HepG2 (cell line): ENCODE measurements around the gene OR4D9. TPM values are rescaled to one million over a fixed set of nuclear protein-coding genes. Genes with fewer than 3 reads are reported as not detected.

Source experiments
- AFF4 ChIP-seq: sonication (generic); formaldehyde crosslinking; IDR thresholded peaks from 2 replicates; pipeline ENCODE4 v1.4.0; 2020; ENCODE audit warnings: missing genetic modification reagents
- ARHGAP35 ChIP-seq: sonication (generic); formaldehyde crosslinking; IDR thresholded peaks from 2 replicates; pipeline ENCODE4 v1.9.0; 2022; ENCODE audit warnings: mild to moderate bottlenecking, inconsistent platforms, moderate library complexity, missing genetic modification reagents, borderline replicate concordance
- CREBL2 ChIP-seq: sonication (generic); formaldehyde crosslinking; IDR thresholded peaks from 2 replicates; pipeline ENCODE4 v1.8.1; 2023; ENCODE audit warnings: missing genetic modification reagents, mild to moderate bottlenecking, borderline replicate concordance
- FLYWCH1 ChIP-seq: sonication (generic); formaldehyde crosslinking; IDR thresholded peaks from 2 replicates; pipeline ENCODE4 v1.8.1; 2023; ENCODE audit warnings: mild to moderate bottlenecking, missing genetic modification reagents
- HMGA1 ChIP-seq: sonication (generic); formaldehyde crosslinking; conservative IDR thresholded peaks from 2 replicates; pipeline ENCODE4 v1.4.0; 2020; ENCODE audit warnings: missing genetic modification reagents
- HOXA9 ChIP-seq: sonication (generic); formaldehyde crosslinking; IDR thresholded peaks from 2 replicates; pipeline ENCODE4 v1.8.1; 2022; ENCODE audit warnings: missing genetic modification reagents, mild to moderate bottlenecking, moderate library complexity, borderline replicate concordance
- KDM1A ChIP-seq: IDR thresholded peaks from 2 replicates; pipeline ENCODE4 v1.6.1; 2016; ENCODE audit warnings: missing compliant biosample characterization
- MXI1 ChIP-seq: IDR thresholded peaks from 3 replicates; pipeline ENCODE4 v1.6.1; 2012; ENCODE audit warnings: low read depth, low read length, inconsistent platforms, borderline replicate concordance
- PAWR ChIP-seq: sonication (generic); formaldehyde crosslinking; IDR thresholded peaks from 2 replicates; pipeline ENCODE4 v1.4.0; 2020; ENCODE audit warnings: missing genetic modification reagents, mild to moderate bottlenecking, borderline replicate concordance
- PBX2 ChIP-seq: IDR thresholded peaks from 2 replicates; pipeline ENCODE4 v1.6.1; 2016; ENCODE audit warnings: control low read depth
- PITX1 ChIP-seq: sonication (generic); formaldehyde crosslinking; IDR thresholded peaks from 2 replicates; pipeline ENCODE4 v1.5.1; 2020; ENCODE audit warnings: mild to moderate bottlenecking, missing genetic modification reagents
- PRPF4 ChIP-seq: fragments of 200-400 bp; formaldehyde crosslinking; IDR thresholded peaks from 2 replicates; pipeline ENCODE4 v1.6.1; 2016; ENCODE audit warnings: low read length, low read depth; ENCODE audit not compliant: poor library complexity, severe bottlenecking
- RBM39 ChIP-seq: fragments of 200-400 bp; formaldehyde crosslinking; IDR thresholded peaks from one replicate; pipeline ENCODE4 v1.6.1; 2018; ENCODE audit warnings: antibody characterized with exemption, mild to moderate bottlenecking, low read depth, low read length; ENCODE audit not compliant: poor library complexity, severe bottlenecking
- SMARCE1 ChIP-seq: fragments of 450-650 bp; IDR thresholded peaks from 2 replicates; pipeline ENCODE4 v1.6.1; 2017; ENCODE audit warnings: borderline replicate concordance
- TBX2 ChIP-seq: sonication (generic); formaldehyde crosslinking; IDR thresholded peaks from 2 replicates; pipeline ENCODE4 v1.5.0; 2020; ENCODE audit warnings: missing genetic modification reagents, mild to moderate bottlenecking, borderline replicate concordance
- TCF7L2 ChIP-seq: IDR thresholded peaks from 2 replicates; pipeline ENCODE4 v1.6.1; 2011; ENCODE audit warnings: mild to moderate bottlenecking, low read depth, low read length, moderate library complexity
- ZNF260 ChIP-seq: sonication (generic); formaldehyde crosslinking; IDR thresholded peaks from 2 replicates; pipeline ENCODE4 v1.4.0; 2020; ENCODE audit warnings: missing genetic modification reagents, low read depth, mild to moderate bottlenecking, borderline replicate concordance
- ZNF484 ChIP-seq: sonication (generic); formaldehyde crosslinking; IDR thresholded peaks from 2 replicates; pipeline ENCODE4 v1.5.1; 2020; ENCODE audit warnings: mild to moderate bottlenecking, low read depth, missing genetic modification reagents, borderline replicate concordance
- ZNF547 ChIP-seq: sonication (generic); formaldehyde crosslinking; IDR thresholded peaks from 2 replicates; pipeline ENCODE4 v1.5.1; 2020; ENCODE audit warnings: mild to moderate bottlenecking, missing genetic modification reagents
- ZNF562 ChIP-seq: sonication (generic); formaldehyde crosslinking; IDR thresholded peaks from 2 replicates; pipeline ENCODE4 v1.8.0; 2022; ENCODE audit warnings: missing genetic modification reagents, borderline replicate concordance
- ZNF790 ChIP-seq: sonication (generic); formaldehyde crosslinking; IDR thresholded peaks from 2 replicates; pipeline ENCODE4 v1.8.0; 2022; ENCODE audit warnings: missing genetic modification reagents, mild to moderate bottlenecking, borderline replicate concordance
- polyA plus RNA-seq, 8 experiments: library from polyadenylated mRNA; depleted of rRNA in 3 of 8; stranded (reverse) in 7 of 8; unstranded in 1 of 8; fragments of >200 nt; fragmentation: Illumina TruSeq in 4 of 8; extraction: Trizol in 4 of 8; gene quantifications; 2 replicates each; pipeline versions ENCODE4 v1.2.1 to v1.2.3, GENCODE V29; 2011 to 2016; ENCODE audit warnings: low read depth in 4 of 8, missing spikeins in 1 of 8, mixed read lengths in 1 of 8; ENCODE audit not compliant: insufficient read depth in 1 of 8
- total RNA-seq, 5 experiments: library from RNA; depleted of rRNA; stranded (reverse); fragments of >200 nt; fragmentation: Illumina TruSeq; extraction: Trizol; gene quantifications; 2 replicates each; pipeline ENCODE4 v1.2.3, GENCODE V29; 2016; ENCODE audit warnings: low read depth in 1 of 5
- TF ChIP-seq, protein P1 (sequence below): sonication (generic); formaldehyde crosslinking; IDR thresholded peaks from 2 replicates; pipeline ENCODE4 v1.4.0; 2020; ENCODE audit warnings: mild to moderate bottlenecking, missing genetic modification reagents
- TF ChIP-seq, protein P2 (sequence below): sonication (generic); formaldehyde crosslinking; IDR thresholded peaks from 2 replicates; pipeline ENCODE4 v1.4.0; 2020; ENCODE audit warnings: missing genetic modification reagents, borderline replicate concordance

OR4D9 gene
- total and polyA plus RNA-seq, 2 of the 13 experiments (the other 11 are each of a cell fraction or from before 2014, with no cell fraction given), result not detected

GRCh38 chr11:59556115-59556916, 45.0 kb downstream of the OR4D9 start (continued):
- TF ChIP-seq HMGA1 (CRISPR knock-in tag), result no peak
- TF ChIP-seq RBM39, result no peak
- no peak for TF ChIP-seq ZNF260 (CRISPR knock-in tag)
- no peak for TF ChIP-seq PBX2 (CRISPR knock-in tag)
- TF ChIP-seq SMARCE1, result no peak
- no peak for TF ChIP-seq ZNF562 (CRISPR knock-in tag)
- TF ChIP-seq MXI1, result peak; percentile 68; the same call in 1 of the 3 replicates
- no peak; the same call in 1 of the 2 replicates for TF ChIP-seq ZNF547 (CRISPR knock-in tag)
- no peak for TF ChIP-seq KDM1A (CRISPR knock-in tag)
- no peak for TF ChIP-seq CREBL2 (CRISPR knock-in tag)
- 0 out of 2 replicates have a peak, but pooled peaks have one; percentile 11 for TF ChIP-seq TBX2 (CRISPR knock-in tag)
- peak; percentile 80 for TF ChIP-seq PRPF4
- TF ChIP-seq HOXA9 (CRISPR knock-in tag), result no peak
- no peak for TF ChIP-seq TCF7L2
- TF ChIP-seq, protein P1, sequence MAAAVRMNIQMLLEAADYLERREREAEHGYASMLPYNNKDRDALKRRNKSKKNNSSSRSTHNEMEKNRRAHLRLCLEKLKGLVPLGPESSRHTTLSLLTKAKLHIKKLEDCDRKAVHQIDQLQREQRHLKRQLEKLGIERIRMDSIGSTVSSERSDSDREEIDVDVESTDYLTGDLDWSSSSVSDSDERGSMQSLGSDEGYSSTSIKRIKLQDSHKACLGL (CRISPR knock-in tag), result no peak
- TF ChIP-seq ARHGAP35, result no peak
- TF ChIP-seq PAWR, result no peak
- TF ChIP-seq ZNF484 (CRISPR knock-in tag), result no peak
- no peak for TF ChIP-seq FLYWCH1 (CRISPR knock-in tag)
- TF ChIP-seq, protein P2, sequence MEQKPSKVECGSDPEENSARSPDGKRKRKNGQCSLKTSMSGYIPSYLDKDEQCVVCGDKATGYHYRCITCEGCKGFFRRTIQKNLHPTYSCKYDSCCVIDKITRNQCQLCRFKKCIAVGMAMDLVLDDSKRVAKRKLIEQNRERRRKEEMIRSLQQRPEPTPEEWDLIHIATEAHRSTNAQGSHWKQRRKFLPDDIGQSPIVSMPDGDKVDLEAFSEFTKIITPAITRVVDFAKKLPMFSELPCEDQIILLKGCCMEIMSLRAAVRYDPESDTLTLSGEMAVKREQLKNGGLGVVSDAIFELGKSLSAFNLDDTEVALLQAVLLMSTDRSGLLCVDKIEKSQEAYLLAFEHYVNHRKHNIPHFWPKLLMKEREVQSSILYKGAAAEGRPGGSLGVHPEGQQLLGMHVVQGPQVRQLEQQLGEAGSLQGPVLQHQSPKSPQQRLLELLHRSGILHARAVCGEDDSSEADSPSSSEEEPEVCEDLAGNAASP, result no peak
- no peak for TF ChIP-seq ZNF790 (CRISPR knock-in tag)
- TF ChIP-seq PITX1 (CRISPR knock-in tag), result no peak
- TF ChIP-seq AFF4 (CRISPR knock-in tag), result no peak
